Hematopoietic multipotent progenitor cell treated with erythropoietin and hydrocortisone succinate and interleukin-3 and kit ligand, for 6 days (in vitro differentiated cells): ENCODE measurements around the gene RPS8.
"Not testable (repeated sequence)": the region's sequence is repeated elsewhere in the genome, so short reads cannot be mapped to it uniquely, and the experiment has no call there.

Experiments used
- DNase-seq: peaks from one replicate; pipeline ENCODE4 v3.0.0-alpha.2; 2015

The RPS8 gene

GRCh38 chr1:44820328-44821239 lies 45.2 kb downstream of the RPS8 start:
- no peak for DNase-seq

- no peak for DNase-seq
These were observed 45.9 kb downstream of the RPS8 start for GRCh38 chr1:44821240-44821715.

- DNase-seq, result no peak
These were observed 46.9 kb downstream of the RPS8 start for GRCh38 chr1:44822131-44822701.

- DNase-seq, result no peak
These were observed 47.7 kb downstream of the RPS8 start for GRCh38 chr1:44822981-44823451.

- DNase-seq, result not testable (repeated sequence)
These were observed 49.1 kb downstream of the RPS8 start for GRCh38 chr1:44824392-44824791.

- peak; percentile 84 for DNase-seq
These were observed 51.2 kb downstream of the RPS8 start for GRCh38 chr1:44826375-44827196.

- DNase-seq, result peak; percentile 67
These were observed 52.1 kb downstream of the RPS8 start for GRCh38 chr1:44827197-44828002.

- DNase-seq, result no peak
These were observed 52.8 kb downstream of the RPS8 start for GRCh38 chr1:44828003-44828651.
